ENCODE measurements around the gene FAM13A.
"Not testable (repeated sequence)": the region's sequence is repeated elsewhere in the genome, so short reads cannot be mapped to it uniquely, and the experiment has no call there.

FAM13A gene

GRCh38 chr4:88933414-88934160 is 123.4 kb downstream of the FAM13A start:
- Histone ChIP-seq H3K4me3 (ENCODE audit: low read depth, low read length) (no peak overlapping the region), H3K27ac (no peak overlapping the region), H3K36me3 (replicated peaks) (no peaks in the 10 kb centered on the region), H3K27me3 (replicated peaks) (no peaks in the 10 kb centered on the region)
- DNase-seq, result no peak
- in situ Hi-C loops (cut with HindIII; ENCODE audit: low pct_ligation_motif_present, low sequenced_read_pairs), result no loop called here
- TF ChIP-seq CTCF (IDR thresholded peaks at IDR 0.05; ENCODE audit: low read depth, low read length, missing control alignments), result no peak

- DNase-seq, result peak; percentile 14
- Histone ChIP-seq H3K27me3 (replicated peaks) (no peaks in the 10 kb centered on the region), H3K27ac (no peak overlapping the region), H3K4me3 (ENCODE audit: low read depth, low read length) (no peak overlapping the region), H3K36me3 (replicated peaks) (no peaks in the 10 kb centered on the region)
- TF ChIP-seq CTCF (IDR thresholded peaks at IDR 0.05; ENCODE audit: low read depth, low read length, missing control alignments), result no peak
- in situ Hi-C loops (cut with HindIII; ENCODE audit: low pct_ligation_motif_present, low sequenced_read_pairs), result no loop called here
These were observed 128.1 kb downstream of the FAM13A start for GRCh38 chr4:88928852-88929251.

DNA sequence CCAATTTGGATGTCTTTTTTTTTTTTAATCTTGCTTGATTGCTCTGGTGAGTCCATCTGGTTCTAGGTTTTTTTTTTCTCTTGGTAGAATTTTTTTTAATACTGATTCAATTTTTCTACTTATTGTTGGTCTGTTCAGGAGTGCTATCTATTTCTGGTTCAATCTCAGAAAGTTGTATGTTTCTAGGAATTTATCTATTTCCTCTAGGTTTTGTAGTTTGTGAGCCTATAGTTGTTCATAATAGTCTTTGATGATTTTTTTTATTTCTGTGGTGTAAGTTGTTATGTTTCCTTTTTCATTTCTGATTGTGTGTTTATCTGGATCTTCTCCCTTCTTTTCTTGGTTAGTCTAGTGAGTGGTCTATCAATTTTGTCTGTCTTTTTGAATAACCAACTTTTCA is 129.6 kb downstream of the FAM13A start:
- in situ Hi-C loops (cut with HindIII; ENCODE audit: low pct_ligation_motif_present, low sequenced_read_pairs), result no loop called here
- no peak for DNase-seq
- no peaks in the 10 kb centered on the region for H3K36me3 ChIP-seq (replicated peaks)
- no peak overlapping the region for H3K27ac ChIP-seq
- TF ChIP-seq CTCF (IDR thresholded peaks at IDR 0.05; ENCODE audit: low read depth, low read length, missing control alignments), result no peak
- H3K27me3 ChIP-seq (replicated peaks), result no peaks in the 10 kb centered on the region
- H3K4me3 ChIP-seq (ENCODE audit: low read depth, low read length), result no peak overlapping the region

DNA sequence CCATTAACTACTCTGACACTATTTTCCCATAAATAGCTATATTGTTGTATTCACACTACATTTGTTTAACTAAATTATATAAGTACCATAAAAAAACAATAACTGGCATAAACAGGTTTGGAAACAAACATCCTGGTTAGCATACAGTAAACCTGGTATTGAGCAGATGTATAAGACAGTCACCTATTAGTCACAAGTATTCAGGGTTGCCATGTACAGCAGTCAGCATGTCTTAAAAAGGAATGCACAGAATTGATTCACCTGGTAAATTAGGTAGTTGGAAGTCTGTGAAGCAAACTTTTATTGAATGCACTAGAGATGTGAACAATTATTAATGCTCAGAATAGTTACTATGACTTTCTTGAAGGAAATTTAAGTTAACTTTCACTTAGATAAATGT is 137.9 kb downstream of the FAM13A start:
- Histone ChIP-seq H3K4me3 (ENCODE audit: low read depth, low read length) (no peak overlapping the region), H3K36me3 (replicated peaks) (no peaks in the 10 kb centered on the region), H3K27me3 (replicated peaks) (no peaks in the 10 kb centered on the region), H3K27ac (no peak overlapping the region)
- no peak for DNase-seq
- in situ Hi-C loops (cut with HindIII; ENCODE audit: low pct_ligation_motif_present, low sequenced_read_pairs), result no loop called here
- no peak for TF ChIP-seq CTCF (IDR thresholded peaks at IDR 0.05; ENCODE audit: low read depth, low read length, missing control alignments)

DNA sequence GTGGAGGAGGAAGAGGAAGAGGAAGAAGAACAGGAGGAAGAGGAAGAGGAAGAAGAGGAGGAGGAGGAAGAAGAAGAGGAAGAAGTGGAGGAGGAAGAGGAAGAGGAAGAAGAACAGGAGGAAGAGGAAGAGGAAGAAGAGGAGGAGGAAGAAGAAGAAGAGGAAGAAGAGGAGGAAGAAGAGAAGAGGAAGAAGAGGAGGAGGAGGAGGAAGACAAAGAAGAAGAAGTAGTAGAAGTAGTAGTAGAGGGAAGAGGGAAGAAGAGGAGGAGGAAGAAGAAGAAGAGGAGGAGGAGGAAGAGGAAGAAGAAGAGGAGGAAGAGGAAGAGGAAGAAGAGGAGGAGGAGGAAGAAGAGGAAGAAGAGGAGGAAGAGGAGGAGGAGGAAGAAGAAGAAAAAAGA is 143.8 kb downstream of the FAM13A start:
- DNase-seq; H3K4me3 ChIP-seq (ENCODE audit: low read depth, low read length); H3K27me3 ChIP-seq (replicated peaks); H3K27ac ChIP-seq; H3K36me3 ChIP-seq (replicated peaks); in situ Hi-C loops (cut with HindIII; ENCODE audit: low pct_ligation_motif_present, low sequenced_read_pairs): not testable (repeated sequence)

DNA sequence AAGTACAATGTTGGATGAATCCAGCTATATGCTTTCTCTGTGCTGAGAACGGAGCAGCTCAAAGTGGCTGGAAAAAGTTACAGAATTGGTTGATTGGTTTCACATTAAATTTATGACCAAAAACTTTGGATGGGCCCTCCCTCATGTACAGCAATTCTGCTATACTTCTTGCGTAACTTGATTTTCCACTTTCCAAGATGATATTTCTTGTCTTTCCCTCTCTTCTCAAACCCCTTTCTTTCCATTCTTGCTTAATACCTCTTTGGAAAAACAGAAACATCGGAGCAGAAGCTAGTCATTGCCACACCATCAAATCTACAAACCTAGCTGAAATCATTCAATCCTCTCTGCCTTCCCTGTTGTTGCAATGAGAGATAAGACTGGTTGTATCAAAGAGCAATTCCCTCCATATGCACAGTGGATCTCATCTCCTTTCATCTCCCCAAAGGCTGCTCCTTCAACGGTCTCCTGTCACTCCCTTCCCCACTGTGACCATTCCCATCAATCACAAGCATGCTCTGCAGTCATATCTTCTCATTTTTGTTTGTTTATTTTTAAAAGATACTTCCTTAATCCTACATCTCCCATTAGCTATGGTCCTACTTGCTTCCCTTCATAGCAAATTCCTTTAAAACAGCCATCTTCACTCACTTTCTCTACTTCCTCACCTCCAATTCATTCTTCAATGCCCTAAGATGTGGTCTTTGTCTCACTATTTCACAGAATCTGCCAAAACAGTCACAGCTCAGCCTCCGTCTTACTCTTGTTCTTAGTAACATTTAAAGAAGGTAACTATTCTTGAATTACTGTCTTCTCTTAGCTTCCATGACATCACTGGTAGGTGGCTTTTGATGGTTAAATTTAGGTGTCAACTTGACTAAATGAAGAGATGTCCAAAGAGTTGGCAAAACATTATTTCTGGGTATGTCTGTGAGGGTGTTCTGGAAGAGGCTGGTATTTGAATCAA is 145.5 kb downstream of the FAM13A start:
- Histone ChIP-seq H3K27me3 (replicated peaks) (no peaks in the 10 kb centered on the region), H3K4me3 (ENCODE audit: low read depth, low read length) (no peak overlapping the region), H3K27ac (no peak overlapping the region), H3K36me3 (replicated peaks) (no peaks in the 10 kb centered on the region)
- in situ Hi-C loops (cut with HindIII; ENCODE audit: low pct_ligation_motif_present, low sequenced_read_pairs), result no loop called here
- TF ChIP-seq CTCF (IDR thresholded peaks at IDR 0.05; ENCODE audit: low read depth, low read length, missing control alignments), result no peak
- DNase-seq, result no peak
